HT-29 (cell line): Measurements from ENCODE around the gene CDH4. TPM values are rescaled to one million over a fixed set of nuclear protein-coding genes. Genes with fewer than 3 reads are reported as not detected.

ENCODE experiments used
- DNase-seq: peaks from one replicate; pipeline ENCODE4 v3.0.0-alpha.2; 2015; ENCODE audit warnings: low spot score
- total RNA-seq: library from RNA; depleted of rRNA; stranded (reverse); fragments of >200 nt; shearing (Covaris generic); gene quantifications from 2 replicates; pipeline ENCODE4 v1.2.3, GENCODE V29; 2014

Gene CDH4
- total RNA-seq, 1 experiment from 2014 or later, result not detected

GRCh38 chr20:61355585-61355984 lies 103.5 kb downstream of the CDH4 start:
- DNase-seq, result no peak

GRCh38 chr20:61356196-61356595 lies 104.1 kb downstream of the CDH4 start:
- DNase-seq, result no peak

- no peak for DNase-seq
Measured at GRCh38 chr20:61357119-61357518, 105.1 kb downstream of the CDH4 start.

- no peak for DNase-seq
Measured at GRCh38 chr20:61359254-61359653, 107.2 kb downstream of the CDH4 start.

DNA sequence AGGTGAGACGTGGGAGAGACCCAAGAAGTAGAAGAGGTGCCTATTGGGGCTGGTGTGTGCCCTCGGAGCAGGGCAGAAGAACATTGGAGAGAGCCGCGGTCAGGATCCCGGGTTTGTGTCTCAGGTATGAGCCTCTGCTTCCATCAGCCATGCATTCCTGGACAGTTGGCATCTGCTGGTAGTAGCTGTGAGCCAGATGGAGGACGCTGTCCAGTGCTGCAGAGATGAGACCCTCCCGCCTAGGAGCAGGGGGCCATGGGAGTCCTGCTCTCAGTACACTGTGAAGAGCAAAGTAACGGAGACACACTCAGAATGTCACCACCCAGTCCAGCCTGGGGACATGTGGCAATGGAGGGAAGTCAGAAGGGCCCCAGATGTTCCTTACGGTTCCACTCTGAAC lies 108.2 kb downstream of the CDH4 start:
- DNase-seq, result no peak

- DNase-seq, result no peak
Measured at GRCh38 chr20:61360940-61361339, 108.9 kb downstream of the CDH4 start.

DNA sequence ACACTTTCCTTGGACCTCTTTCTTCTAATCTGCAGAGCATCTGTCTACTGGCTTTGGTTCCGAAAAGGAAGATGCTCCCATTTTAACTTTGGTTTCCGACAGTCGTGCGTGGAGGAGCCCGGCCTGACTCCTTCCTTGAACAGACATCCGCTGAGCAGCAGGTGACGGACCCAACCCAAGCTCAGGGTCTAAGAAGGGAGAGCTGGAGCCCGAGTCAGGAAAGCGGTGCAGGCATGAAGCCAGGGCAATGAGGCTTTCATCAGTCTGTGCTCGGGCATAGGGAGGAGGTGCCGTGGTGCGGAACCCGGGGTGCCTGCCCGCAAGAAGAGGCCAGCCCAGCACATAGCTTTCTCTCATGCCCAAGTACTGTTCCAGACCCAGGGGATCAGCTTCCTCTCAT lies 109.4 kb downstream of the CDH4 start:
- no peak for DNase-seq

- DNase-seq, result no peak
Measured at GRCh38 chr20:61364147-61364546, 112.1 kb downstream of the CDH4 start.

- DNase-seq, result no peak
Measured at GRCh38 chr20:61366914-61367313, 114.9 kb downstream of the CDH4 start.

DNA sequence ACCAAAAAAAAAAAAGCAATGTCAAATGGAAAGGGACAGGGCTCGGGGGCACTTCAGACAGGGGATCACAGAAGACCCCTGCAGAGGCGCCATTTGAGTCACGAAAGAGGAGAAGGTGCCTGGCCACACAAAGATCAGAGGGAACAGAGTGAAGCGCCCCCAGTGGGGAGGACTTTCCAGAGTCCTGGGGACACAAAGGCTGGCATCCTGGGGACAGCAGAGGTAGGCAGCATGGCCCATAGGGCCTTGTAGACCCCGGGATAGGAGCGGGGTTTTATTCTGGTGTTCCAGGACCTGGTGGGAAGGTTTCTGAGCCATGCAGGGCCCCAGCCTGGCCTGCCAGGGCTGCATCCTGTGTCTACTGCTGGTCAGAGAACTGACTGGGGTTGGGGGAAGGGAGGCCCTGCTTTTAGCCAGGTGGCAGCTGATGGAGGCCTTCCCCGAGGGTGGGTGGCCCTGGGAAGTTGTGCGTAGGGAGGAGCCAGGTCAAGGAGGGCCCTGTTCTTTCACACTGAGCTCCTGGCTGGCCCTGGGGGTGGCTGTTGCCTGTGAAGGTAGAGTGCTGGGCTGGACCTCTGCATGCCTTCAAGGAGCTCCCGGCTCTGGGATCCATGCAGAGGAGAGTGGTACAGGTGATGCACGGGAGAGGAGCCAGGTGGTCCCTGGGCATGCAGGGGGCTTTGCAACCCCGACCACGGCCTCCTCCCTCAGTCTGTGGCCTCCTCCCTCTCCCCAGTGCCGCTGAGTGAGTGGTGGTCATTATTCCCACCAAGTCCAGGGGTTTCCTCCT lies 117.9 kb downstream of the CDH4 start:
- no peak for DNase-seq

GRCh38 chr20:61370841-61371303 lies 118.8 kb downstream of the CDH4 start:
- no peak for DNase-seq

- no peak for DNase-seq
Measured at GRCh38 chr20:61371501-61372136, 119.6 kb downstream of the CDH4 start.

DNA sequence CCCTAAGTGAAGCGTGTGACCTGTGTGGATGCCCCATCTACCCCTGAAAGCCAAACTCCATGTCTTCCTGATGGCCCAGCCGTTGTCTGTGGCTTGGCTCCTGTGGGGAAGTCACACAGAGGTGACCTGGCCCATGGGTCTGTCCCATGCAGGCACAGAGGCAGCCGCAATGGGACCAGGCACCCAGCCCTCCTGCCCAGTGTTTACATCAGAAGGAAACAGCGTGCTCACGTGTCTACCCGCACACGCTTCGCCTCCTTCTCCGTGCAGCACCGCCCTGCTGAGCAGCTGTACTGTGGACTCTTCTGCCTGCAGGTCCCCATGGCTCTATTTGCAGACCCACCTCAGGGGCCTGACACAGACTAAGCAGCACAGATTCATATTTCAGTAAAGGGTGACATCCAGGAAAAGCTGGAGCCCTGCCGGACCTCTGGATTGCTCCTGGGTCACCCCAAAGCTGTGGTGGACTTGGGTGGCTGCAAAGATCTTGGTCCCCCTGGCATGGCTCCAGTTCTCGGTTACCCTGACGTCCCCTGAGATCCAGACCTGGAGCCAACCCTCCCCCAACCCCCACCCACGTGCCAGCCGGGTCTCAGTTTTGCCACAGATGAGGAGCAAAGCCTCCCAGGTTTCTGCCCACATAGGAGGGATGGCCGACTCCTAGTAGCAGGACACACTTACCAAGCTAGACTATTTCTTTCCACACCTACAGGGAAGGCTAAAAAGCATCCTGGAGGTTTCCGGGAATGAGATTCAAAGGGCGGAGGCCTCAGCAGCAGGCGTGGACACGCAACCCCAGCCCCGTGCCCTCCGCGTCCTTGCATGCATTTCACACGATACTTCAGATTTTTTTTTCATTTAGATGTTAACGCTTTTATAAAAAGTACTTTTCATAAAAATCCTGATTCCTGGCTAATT lies 120.3 kb downstream of the CDH4 start:
- no peak for DNase-seq

DNA sequence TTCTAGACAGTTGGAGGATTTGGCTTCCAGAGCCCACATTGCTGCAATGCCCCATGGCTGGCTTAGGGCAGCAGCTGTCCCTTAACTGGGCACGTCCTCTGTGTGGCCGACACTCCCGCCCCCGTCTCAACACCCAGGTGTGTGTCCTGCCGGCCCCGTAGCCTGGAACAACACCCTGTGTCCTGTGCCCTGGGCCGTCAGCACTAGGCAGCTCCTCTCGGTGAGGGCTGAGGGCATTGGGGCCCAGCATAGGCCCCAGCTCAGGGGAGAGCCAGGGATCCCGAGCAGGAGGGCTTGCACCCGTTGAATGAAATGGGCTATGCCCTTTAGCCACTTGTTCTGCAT lies 121.0 kb downstream of the CDH4 start:
- DNase-seq, result no peak

DNA sequence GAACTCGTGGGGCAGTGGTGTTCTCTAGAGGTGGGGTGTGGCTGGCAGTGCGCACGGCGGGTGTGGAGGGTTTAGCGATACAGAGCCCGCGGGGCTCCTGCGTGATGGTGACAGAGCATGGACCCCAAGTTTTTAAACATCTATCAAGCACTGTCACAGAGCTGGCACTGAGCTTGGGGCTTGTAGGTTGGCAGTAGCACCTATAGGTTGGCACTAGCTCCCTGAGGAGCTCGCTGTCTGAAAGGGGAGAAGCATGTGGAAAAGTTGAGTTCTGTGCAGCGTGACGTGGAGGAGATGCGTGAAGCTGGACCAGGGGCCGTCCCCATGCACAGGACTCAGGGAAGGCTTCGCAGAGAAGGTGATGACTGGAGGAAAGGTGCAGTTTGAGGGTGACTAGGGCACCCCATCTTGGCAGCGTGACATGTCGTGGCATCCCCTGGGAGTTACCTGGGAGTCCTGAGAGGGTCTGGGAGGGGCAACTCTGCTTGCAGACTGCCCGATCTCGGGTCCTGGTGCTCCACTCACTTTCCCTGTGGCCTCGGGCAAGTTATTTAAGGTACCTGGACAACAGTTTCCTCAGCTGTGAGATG lies 122.0 kb downstream of the CDH4 start:
- no peak for DNase-seq

- DNase-seq, result no peak
Measured at GRCh38 chr20:61376541-61377240, 124.6 kb downstream of the CDH4 start.

DNA sequence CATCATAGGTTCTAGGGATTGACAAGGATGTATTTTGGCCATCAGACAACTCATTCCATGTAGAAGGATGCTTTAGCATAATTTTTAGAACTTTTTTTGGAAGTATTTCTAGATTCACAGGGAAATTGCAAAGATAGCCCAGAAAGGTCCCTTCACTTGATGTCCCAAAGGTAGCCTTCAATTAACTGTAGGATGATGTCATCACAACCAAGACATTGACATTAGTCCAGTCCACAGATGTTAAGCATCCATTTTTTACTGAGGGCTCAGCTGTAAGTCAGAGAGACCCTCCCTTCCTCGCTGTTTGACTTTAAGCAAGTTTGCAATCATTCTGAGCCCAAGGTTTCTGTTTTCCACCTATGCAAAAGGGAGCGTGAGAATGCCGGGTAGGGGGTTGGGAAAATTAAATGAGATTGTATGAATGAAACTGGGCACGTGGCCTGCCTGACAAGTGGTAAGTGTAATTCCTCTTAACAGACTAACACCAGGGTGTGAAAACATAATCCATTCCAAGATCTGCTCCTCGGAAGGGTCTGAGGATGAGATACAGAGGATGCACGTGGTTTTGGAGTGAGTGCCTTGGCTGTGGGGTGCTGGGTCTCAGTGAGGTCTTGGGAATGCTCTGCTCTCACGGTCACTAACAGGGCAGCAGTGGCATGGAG lies 126.8 kb downstream of the CDH4 start:
- DNase-seq, result no peak

DNA sequence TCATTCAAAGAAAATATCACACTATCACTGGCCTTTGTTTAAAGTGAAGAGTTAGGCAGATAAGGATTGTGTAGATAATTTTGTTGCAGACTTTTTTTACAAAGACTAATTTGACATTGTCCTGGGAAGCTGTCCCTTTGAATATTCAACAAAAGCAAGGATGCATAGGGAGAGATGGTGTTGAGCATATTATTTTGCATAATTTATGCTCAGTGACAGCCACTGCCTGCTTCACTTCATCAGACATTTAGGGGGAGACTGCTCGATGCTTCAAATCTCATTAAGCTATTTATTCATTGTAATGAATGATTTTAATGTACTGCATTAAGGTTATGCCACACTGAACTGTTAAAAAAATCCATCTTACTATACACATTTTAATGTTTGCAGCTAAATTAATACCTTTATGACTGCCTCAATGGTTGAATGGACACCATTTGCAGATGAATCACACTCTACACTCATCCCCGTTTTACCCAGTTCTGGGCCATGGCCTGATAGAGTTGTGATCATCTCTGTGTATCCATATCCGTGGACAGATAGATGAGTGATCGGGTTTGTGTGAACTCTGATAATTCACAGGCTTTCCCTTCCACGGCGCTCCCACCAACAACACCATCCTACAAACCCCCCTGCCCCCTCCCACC lies 128.0 kb downstream of the CDH4 start:
- no peak for DNase-seq

DNA sequence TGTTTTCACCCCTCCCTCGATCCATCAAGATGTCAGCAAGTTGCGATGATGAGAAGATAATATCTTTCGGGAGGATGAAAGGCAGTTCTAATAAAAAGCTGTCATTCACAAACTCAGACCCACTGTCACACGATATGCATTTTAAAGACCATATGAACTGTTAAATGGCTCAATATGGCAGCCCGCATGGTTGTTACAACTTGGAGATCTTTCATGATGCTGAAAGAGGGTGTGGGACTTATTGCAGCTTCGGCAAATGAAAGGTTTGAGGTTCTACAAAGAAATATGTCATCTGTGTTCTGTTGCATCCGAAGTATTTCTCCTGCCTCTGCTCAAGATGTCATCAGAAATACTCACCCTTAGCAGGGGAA lies 128.5 kb downstream of the CDH4 start:
- DNase-seq, result no peak

- DNase-seq, result no peak
Measured at GRCh38 chr20:61382194-61382593, 130.1 kb downstream of the CDH4 start.
